OCI-LY7 (cell line): ENCODE results near the gene PDCD5. TPM values are rescaled to one million over a fixed set of nuclear protein-coding genes. Genes with fewer than 3 reads are reported as not detected.

Experiments
- BruUV-seq: library from RNA; stranded (reverse); fragments of 400-500 nt; replicated peaks from 2 replicates; lab custom pipeline; 2021; lab: Mats Ljungman, UMichigan
- CTCF ChIA-PET: fragments of 300-600 bp; sonication (Branson Sonifier 250); formaldehyde crosslinking; loops from one replicate; lab custom pipeline; 2022; ENCODE audit warnings: antibody characterized with exemption; ENCODE audit not compliant: unreplicated experiment; lab: Charles Lee
- POLR2A ChIA-PET: fragments of 300-600 bp; sonication (Branson Sonifier 250); formaldehyde crosslinking; loops from one replicate; lab custom pipeline; 2022; ENCODE audit warnings: antibody characterized with exemption; lab: Charles Lee
- DNase-seq: peaks from one replicate; pipeline ENCODE4 v3.0.0-alpha.2; 2015; ENCODE audit warnings: low spot score
- H2AFZ ChIP-seq: fragments of 200-600 bp; sonication (generic), shearing (Covaris generic); 2 replicates; pipeline ENCODE4 v1.6.1; 2014; ENCODE audit warnings: mild to moderate bottlenecking, antibody characterized with exemption, low read length, moderate library complexity
- H3K27ac ChIP-seq: fragments of 200-600 bp; sonication (generic); 2 replicates; pipeline ENCODE4 v1.5.1; 2014; ENCODE audit warnings: mixed run types, low read depth, mild to moderate bottlenecking, moderate library complexity, low read length, inconsistent platforms; ENCODE audit not compliant: poor library complexity, severe bottlenecking
- H3K36me3 ChIP-seq: fragments of 200-600 bp; sonication (generic); 2 replicates; pipeline ENCODE4 v1.6.1; 2014; ENCODE audit warnings: mild to moderate bottlenecking, antibody characterized with exemption, low read length, moderate library complexity, mixed read lengths; ENCODE audit not compliant: insufficient read depth
- H3K4me1 ChIP-seq: fragments of 200-600 bp; sonication (generic); 2 replicates; pipeline ENCODE4 v1.5.1; 2014; ENCODE audit warnings: mild to moderate bottlenecking, low read length; ENCODE audit not compliant: insufficient read depth, poor library complexity, severe bottlenecking
- H3K4me2 ChIP-seq: fragments of 200-600 bp; sonication (generic); 2 replicates; pipeline ENCODE4 v1.6.1; 2014; ENCODE audit warnings: mild to moderate bottlenecking, low read length
- H3K4me3 ChIP-seq: fragments of 200-600 bp; sonication (generic); 2 replicates; pipeline ENCODE4 v1.5.1; 2014; ENCODE audit warnings: mild to moderate bottlenecking, low read depth, low read length; ENCODE audit not compliant: poor library complexity, severe bottlenecking
- H3K79me2 ChIP-seq: fragments of 200-600 bp; sonication (generic); 2 replicates; pipeline ENCODE4 v1.6.1; 2016; ENCODE audit warnings: low read depth, mild to moderate bottlenecking, low read length, moderate library complexity, mixed read lengths; ENCODE audit not compliant: insufficient read depth
- H3K9me2 ChIP-seq: fragments of 200-600 bp; sonication (generic); 2 replicates; pipeline ENCODE4 v1.6.1; 2016; ENCODE audit warnings: mild to moderate bottlenecking, low read length, mixed read lengths; ENCODE audit not compliant: insufficient read depth
- H3K9me3 ChIP-seq: fragments of 200-600 bp; sonication (generic); 2 replicates; pipeline ENCODE4 v1.6.1; 2014; ENCODE audit warnings: mild to moderate bottlenecking, mixed run types, low read length, mixed read lengths
- H4K20me1 ChIP-seq: fragments of 200-600 bp; sonication (generic); 2 replicates; pipeline ENCODE4 v1.6.1; 2014; ENCODE audit warnings: mild to moderate bottlenecking, antibody characterized with exemption, low read length, moderate library complexity, mixed read lengths; ENCODE audit not compliant: insufficient read depth
- EZH2phosphoT487 ChIP-seq: fragments of 200-600 bp; sonication (generic); IDR thresholded peaks from 2 replicates; pipeline ENCODE4 v1.6.1; 2018; ENCODE audit warnings: low read depth, borderline replicate concordance, mild to moderate bottlenecking, mixed run types, antibody characterized with exemption, low read length, moderate library complexity, mixed read lengths
- intact Hi-C: fragments of 100-400 bp; cut with micrococcal nuclease; formaldehyde crosslinking; loops from one replicate; pipeline ENCODE4 v1.10.0; 2022; ENCODE audit not compliant: unreplicated experiment
- small RNA-seq: library from RNA; depleted of rRNA; stranded (forward); fragments of <200 nt; gene quantifications from one replicate; pipeline ENCODE3, GENCODE V24; 2014
- total RNA-seq, 2 experiments: library from RNA; depleted of rRNA in 1 of 2; stranded (reverse); fragments of >200 nt in 1 of 2; shearing (Covaris generic) in 1 of 2; gene quantifications; 2 replicates each; pipeline ENCODE4 v1.2.3, GENCODE V29; 2014 to 2022
- TF ChIP-seq, protein P1 (sequence below): fragments of 200-600 bp; sonication (generic); conservative IDR thresholded peaks from 2 replicates; pipeline ENCODE4 v1.5.1; 2014; ENCODE audit warnings: mild to moderate bottlenecking, antibody characterized with exemption, low read length, moderate library complexity, mixed read lengths

The PDCD5 gene
- total RNA-seq, 2 experiments from 2014 or later, result 162 to 186 TPM

DNA sequence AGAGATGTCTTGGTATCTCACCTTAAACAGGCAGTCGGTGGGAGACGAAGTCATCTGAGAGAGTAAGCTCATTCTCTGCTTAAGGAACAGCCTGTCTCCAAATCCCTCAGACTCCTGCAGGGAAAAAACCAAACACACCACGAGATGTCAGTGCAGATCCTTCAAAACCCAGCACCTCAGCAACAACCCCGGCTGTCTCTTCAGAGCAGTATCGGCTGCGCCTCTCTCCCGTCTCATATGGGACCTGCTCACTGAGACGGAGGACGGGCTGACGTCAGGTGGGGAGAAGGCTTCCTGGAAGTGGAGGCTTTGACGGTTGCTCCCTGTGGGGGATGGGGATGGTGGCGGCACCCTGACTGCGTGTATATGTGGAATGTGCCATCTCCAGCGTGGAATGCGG, 50.4 kb downstream of the PDCD5 start:
- Histone ChIP-seq H2AFZ (no peak overlapping the region), H3K9me3 (no peaks in the 10 kb centered on the region), H3K9me2 (no peaks in the 10 kb centered on the region), H3K4me2 (no peak overlapping the region), H3K27ac (no peak overlapping the region), H3K4me1 (no peaks in the 10 kb centered on the region), H3K36me3 (peaks cover 35% of the 10 kb centered on the region), H3K79me2 (no peaks in the 10 kb centered on the region), H4K20me1 (no peaks in the 10 kb centered on the region), H3K4me3 (no peak overlapping the region)
- ChIA-PET POLR2A (no interaction called here), CTCF (no interaction called here)
- TF ChIP-seq EZH2phosphoT487, result no peak
- TF ChIP-seq, protein P1, sequence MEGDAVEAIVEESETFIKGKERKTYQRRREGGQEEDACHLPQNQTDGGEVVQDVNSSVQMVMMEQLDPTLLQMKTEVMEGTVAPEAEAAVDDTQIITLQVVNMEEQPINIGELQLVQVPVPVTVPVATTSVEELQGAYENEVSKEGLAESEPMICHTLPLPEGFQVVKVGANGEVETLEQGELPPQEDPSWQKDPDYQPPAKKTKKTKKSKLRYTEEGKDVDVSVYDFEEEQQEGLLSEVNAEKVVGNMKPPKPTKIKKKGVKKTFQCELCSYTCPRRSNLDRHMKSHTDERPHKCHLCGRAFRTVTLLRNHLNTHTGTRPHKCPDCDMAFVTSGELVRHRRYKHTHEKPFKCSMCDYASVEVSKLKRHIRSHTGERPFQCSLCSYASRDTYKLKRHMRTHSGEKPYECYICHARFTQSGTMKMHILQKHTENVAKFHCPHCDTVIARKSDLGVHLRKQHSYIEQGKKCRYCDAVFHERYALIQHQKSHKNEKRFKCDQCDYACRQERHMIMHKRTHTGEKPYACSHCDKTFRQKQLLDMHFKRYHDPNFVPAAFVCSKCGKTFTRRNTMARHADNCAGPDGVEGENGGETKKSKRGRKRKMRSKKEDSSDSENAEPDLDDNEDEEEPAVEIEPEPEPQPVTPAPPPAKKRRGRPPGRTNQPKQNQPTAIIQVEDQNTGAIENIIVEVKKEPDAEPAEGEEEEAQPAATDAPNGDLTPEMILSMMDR, result no peak
- BruUV-seq, result no TSS peak
- DNase-seq, result no peak
- intact Hi-C loops, result no loop called here

Small RNAs within 50 kb of the gene (small RNA-seq; reads per million reads assigned to genes)
- gene SNORA68B, result 0.21 reads per million

Other genes with a start within 250 kb of the PDCD5 start
- gene ZNF507, start 235.6 kb upstream of the PDCD5 start, total RNA-seq (2014; rRNA removed; shearing (Covaris generic)), result 13.3 and 14.2 TPM in 2 replicates
- gene ZNF507, start 235.6 kb upstream of the PDCD5 start, total RNA-seq (2022), result 34.4 and 35.0 TPM in 2 replicates
- gene DPY19L3, start 175.4 kb upstream of the PDCD5 start, total RNA-seq (2014; rRNA removed; shearing (Covaris generic)), result 31.3 and 42.0 TPM in 2 replicates
- 39.0 and 42.2 TPM in 2 replicates for gene DPY19L3, start 175.4 kb upstream of the PDCD5 start, total RNA-seq (2022)
- 39.3 and 43.0 TPM in 2 replicates for gene ANKRD27, start 94.0 kb downstream of the PDCD5 start, total RNA-seq (2014; rRNA removed; shearing (Covaris generic))
- gene ANKRD27, start 94.0 kb downstream of the PDCD5 start, total RNA-seq (2022), result 55.3 and 58.5 TPM in 2 replicates
- 0.54 TPM in 2 replicates for gene RGS9BP, start 94.7 kb downstream of the PDCD5 start, total RNA-seq (2014; rRNA removed; shearing (Covaris generic))
- 0.65 and 0.72 TPM in 2 replicates for gene RGS9BP, start 94.7 kb downstream of the PDCD5 start, total RNA-seq (2022)
- 3.4 and 3.9 TPM in 2 replicates for gene NUDT19, start 110.6 kb downstream of the PDCD5 start, total RNA-seq (2014; rRNA removed; shearing (Covaris generic))
- gene NUDT19, start 110.6 kb downstream of the PDCD5 start, total RNA-seq (2022), result 5.4 and 6.8 TPM in 2 replicates
- not detected in 2 replicates for gene TDRD12, start 138.6 kb downstream of the PDCD5 start, total RNA-seq (2014; rRNA removed; shearing (Covaris generic))
- not detected in 2 replicates for gene TDRD12, start 138.6 kb downstream of the PDCD5 start, total RNA-seq (2022)